HEK293 (cell line): ENCODE measurements around the gene WWOX.

Experiments
- CTCF ChIA-PET: fragments of 350-600 bp; formaldehyde crosslinking; extraction: SDS; loops from one replicate; lab custom pipeline; 2021; ENCODE audit warnings: antibody characterized with exemption; lab: Yijun Ruan, JAX
- POLR2A ChIA-PET: fragments of 300-600 bp; formaldehyde crosslinking; extraction: SDS; loops from one replicate; lab custom pipeline; 2020; ENCODE audit warnings: antibody characterized with exemption, inconsistent platforms; lab: Yijun Ruan, JAX
- H3K27ac ChIP-seq: fragments of 200-500 bp; sonication (Bioruptor generic); 2 replicates; pipeline ENCODE4 v1.5.1; 2014; ENCODE audit warnings: low read depth, low read length, control low read depth, inconsistent platforms; ENCODE audit errors: extremely low read depth
- H3K36me3 ChIP-seq, 2 experiments: fragments of 200-500 bp in 1 of 2; sonication (Bioruptor generic) in 1 of 2; 1 replicate in 1 of 2; 2 replicates in 1 of 2; pipeline ENCODE4 v1.5.1; 2014 to 2017; ENCODE audit warnings: inconsistent platforms in 2 of 2, low read length in 2 of 2; ENCODE audit not compliant: control insufficient read depth in 2 of 2, insufficient read depth in 1 of 2
- H3K4me1 ChIP-seq: fragments of 200-500 bp; sonication (Bioruptor generic); 2 replicates; pipeline ENCODE4 v1.5.1; 2014; ENCODE audit warnings: mild to moderate bottlenecking, low read length, inconsistent platforms; ENCODE audit not compliant: control insufficient read depth, insufficient read depth
- H3K4me3 ChIP-seq: 2 replicates; pipeline ENCODE4 v1.5.1; 2011; ENCODE audit warnings: low read depth, mild to moderate bottlenecking, control low read depth, low read length, moderate library complexity
- H3K9me3 ChIP-seq: fragments of 200-500 bp; sonication (Bioruptor generic); 2 replicates; pipeline ENCODE4 v1.5.1; 2014; ENCODE audit warnings: low read depth, low read length, inconsistent platforms; ENCODE audit not compliant: control insufficient read depth, insufficient read depth
- BCL11A ChIP-seq: fragments of 450-650 bp; formaldehyde crosslinking; IDR thresholded peaks from 2 replicates; pipeline ENCODE4 v1.5.1; 2016; ENCODE audit warnings: low read depth, missing biosample characterization, missing genetic modification characterization
- EGR2 ChIP-seq: fragments of 450-650 bp; formaldehyde crosslinking; IDR thresholded peaks from 2 replicates; pipeline ENCODE4 v1.5.1; 2016; ENCODE audit warnings: low read depth, missing biosample characterization, missing genetic modification characterization
- GLIS2 ChIP-seq: fragments of 450-650 bp; formaldehyde crosslinking; IDR thresholded peaks from 2 replicates; pipeline ENCODE4 v1.5.1; 2016; ENCODE audit warnings: missing biosample characterization, missing genetic modification characterization
- KLF10 ChIP-seq: fragments of 450-650 bp; IDR thresholded peaks from 2 replicates; pipeline ENCODE4 v1.5.1; 2018; ENCODE audit warnings: missing biosample characterization, mild to moderate bottlenecking, missing genetic modification characterization
- MZF1 ChIP-seq: fragments of 450-650 bp; formaldehyde crosslinking; IDR thresholded peaks from 2 replicates; pipeline ENCODE4 v1.5.1; 2017; ENCODE audit warnings: missing biosample characterization, missing genetic modification characterization, borderline replicate concordance
- SP2 ChIP-seq: fragments of 450-650 bp; formaldehyde crosslinking; IDR thresholded peaks from 2 replicates; pipeline ENCODE4 v1.5.1; 2016; ENCODE audit warnings: missing biosample characterization, missing genetic modification characterization
- TRIM28 ChIP-seq: IDR thresholded peaks from 2 replicates; pipeline ENCODE4 v1.6.1; 2011; ENCODE audit warnings: low read length, control low read depth, borderline replicate concordance
- YY1 ChIP-seq: fragments of 450-650 bp; formaldehyde crosslinking; IDR thresholded peaks from 2 replicates; pipeline ENCODE4 v1.5.1; 2018; ENCODE audit warnings: missing biosample characterization, missing genetic modification characterization
- ZBTB48 ChIP-seq: fragments of 450-650 bp; formaldehyde crosslinking; IDR thresholded peaks from 2 replicates; pipeline ENCODE4 v1.5.1; 2016; ENCODE audit warnings: missing biosample characterization, missing genetic modification characterization
- ZFP3 ChIP-seq: fragments of 450-650 bp; formaldehyde crosslinking; IDR thresholded peaks from 2 replicates; pipeline ENCODE4 v1.5.1; 2016; ENCODE audit warnings: low read depth, missing biosample characterization, missing genetic modification characterization
- ZNF202 ChIP-seq: fragments of 450-650 bp; formaldehyde crosslinking; IDR thresholded peaks from 2 replicates; pipeline ENCODE4 v1.5.1; 2016; ENCODE audit warnings: missing biosample characterization, missing genetic modification characterization, borderline replicate concordance
- ZNF223 ChIP-seq: fragments of 450-650 bp; formaldehyde crosslinking; IDR thresholded peaks from 2 replicates; pipeline ENCODE4 v1.5.1; 2016; ENCODE audit warnings: missing biosample characterization, missing genetic modification characterization
- ZNF266 ChIP-seq: fragments of 450-650 bp; formaldehyde crosslinking; IDR thresholded peaks from 2 replicates; pipeline ENCODE4 v1.5.1; 2016; ENCODE audit warnings: missing biosample characterization, missing genetic modification characterization, low read depth
- ZNF350 ChIP-seq: fragments of 450-650 bp; formaldehyde crosslinking; IDR thresholded peaks from 2 replicates; pipeline ENCODE4 v1.5.0; 2017; ENCODE audit warnings: missing biosample characterization, mild to moderate bottlenecking, missing genetic modification characterization
- ZNF394 ChIP-seq: fragments of 450-650 bp; formaldehyde crosslinking; IDR thresholded peaks from 2 replicates; pipeline ENCODE4 v1.5.1; 2016; ENCODE audit warnings: missing biosample characterization, missing genetic modification characterization, mild to moderate bottlenecking, moderate library complexity, borderline replicate concordance
- ZNF416 ChIP-seq: fragments of 450-650 bp; formaldehyde crosslinking; IDR thresholded peaks from 2 replicates; pipeline ENCODE4 v1.5.1; 2016; ENCODE audit warnings: missing biosample characterization, missing genetic modification characterization
- ZNF555 ChIP-seq: fragments of 450-650 bp; formaldehyde crosslinking; conservative IDR thresholded peaks from 2 replicates; pipeline ENCODE4 v1.5.1; 2017; ENCODE audit warnings: missing biosample characterization, mild to moderate bottlenecking, missing genetic modification characterization, inconsistent platforms
- ZNF596 ChIP-seq: fragments of 450-650 bp; IDR thresholded peaks from 2 replicates; pipeline ENCODE4 v1.5.0; 2018; ENCODE audit warnings: missing biosample characterization, mild to moderate bottlenecking, missing genetic modification characterization, moderate library complexity
- ZNF677 ChIP-seq: fragments of 450-650 bp; IDR thresholded peaks from 2 replicates; pipeline ENCODE4 v1.5.0; 2018; ENCODE audit warnings: missing biosample characterization, mild to moderate bottlenecking, missing genetic modification characterization, moderate library complexity
- ZNF791 ChIP-seq: fragments of 450-650 bp; formaldehyde crosslinking; IDR thresholded peaks from 2 replicates; pipeline ENCODE4 v1.5.1; 2016; ENCODE audit warnings: missing biosample characterization, missing genetic modification characterization
- TF ChIP-seq, protein P1 (sequence below): fragments of 450-650 bp; formaldehyde crosslinking; IDR thresholded peaks from 2 replicates; pipeline ENCODE4 v1.5.1; 2016; ENCODE audit warnings: missing biosample characterization, missing genetic modification characterization
- TF ChIP-seq, protein P2 (sequence below): fragments of 450-650 bp; formaldehyde crosslinking; IDR thresholded peaks from 2 replicates; pipeline ENCODE4 v1.5.1; 2016; ENCODE audit warnings: missing biosample characterization, missing genetic modification characterization
- TF ChIP-seq, protein P3 (sequence below): fragments of 450-650 bp; formaldehyde crosslinking; IDR thresholded peaks from 2 replicates; pipeline ENCODE4 v1.5.1; 2016; ENCODE audit warnings: missing biosample characterization, missing genetic modification characterization
- TF ChIP-seq, protein P4 (sequence below): fragments of 450-650 bp; IDR thresholded peaks from 2 replicates; pipeline ENCODE4 v1.5.1; 2018; ENCODE audit warnings: missing biosample characterization, missing genetic modification characterization

The WWOX gene

DNA sequence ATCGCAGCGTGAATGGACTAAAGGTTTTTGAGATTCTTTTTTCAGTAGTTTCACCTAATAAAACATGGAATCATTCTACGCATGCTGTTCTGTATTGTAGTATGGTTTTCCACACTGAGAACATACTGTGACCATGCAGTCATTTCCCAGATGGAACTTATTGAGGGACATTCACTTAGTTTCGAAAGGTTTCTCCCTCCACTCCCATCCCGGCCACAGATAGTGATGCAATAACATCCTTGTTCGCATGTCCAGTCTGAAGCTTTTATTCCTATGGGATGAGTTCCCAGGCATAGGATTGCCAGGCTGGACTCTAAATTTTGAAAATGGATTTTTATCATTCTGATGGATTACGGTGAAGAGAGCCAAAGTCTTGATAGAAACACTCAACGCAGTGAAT lies 420.4 kb downstream of the WWOX start:
- ChIA-PET POLR2A (no interaction called here), CTCF (no interaction called here)
- no peaks in the 10 kb centered on the region for H3K4me1 ChIP-seq
- TF ChIP-seq ZNF677 (tag by site-specific recombination), result no peak
- no peak for TF ChIP-seq ZNF394 (tag by site-specific recombination)
- TF ChIP-seq ZNF555 (tag by site-specific recombination), result no peak
- TF ChIP-seq, protein P1, sequence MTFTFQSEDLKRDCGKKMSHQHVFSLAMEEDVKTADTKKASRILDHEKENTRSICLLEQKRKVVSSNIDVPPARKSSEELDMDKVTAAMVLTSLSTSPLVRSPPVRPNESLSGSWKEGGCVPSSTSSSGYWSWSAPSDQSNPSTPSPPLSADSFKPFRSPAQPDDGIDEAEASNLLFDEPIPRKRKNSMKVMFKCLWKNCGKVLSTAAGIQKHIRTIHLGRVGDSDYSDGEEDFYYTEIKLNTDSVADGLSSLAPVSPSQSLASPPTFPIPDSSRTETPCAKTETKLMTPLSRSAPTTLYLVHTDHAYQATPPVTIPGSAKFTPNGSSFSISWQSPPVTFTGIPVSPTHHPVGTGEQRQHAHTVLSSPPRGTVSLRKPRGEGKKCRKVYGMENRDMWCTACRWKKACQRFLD (tag by site-specific recombination), result no peak
- TF ChIP-seq MZF1 (tag by site-specific recombination), result no peak
- no peak for TF ChIP-seq ZNF202 (tag by site-specific recombination)
- TF ChIP-seq KLF10 (tag by site-specific recombination), result no peak
- TF ChIP-seq, protein P2, sequence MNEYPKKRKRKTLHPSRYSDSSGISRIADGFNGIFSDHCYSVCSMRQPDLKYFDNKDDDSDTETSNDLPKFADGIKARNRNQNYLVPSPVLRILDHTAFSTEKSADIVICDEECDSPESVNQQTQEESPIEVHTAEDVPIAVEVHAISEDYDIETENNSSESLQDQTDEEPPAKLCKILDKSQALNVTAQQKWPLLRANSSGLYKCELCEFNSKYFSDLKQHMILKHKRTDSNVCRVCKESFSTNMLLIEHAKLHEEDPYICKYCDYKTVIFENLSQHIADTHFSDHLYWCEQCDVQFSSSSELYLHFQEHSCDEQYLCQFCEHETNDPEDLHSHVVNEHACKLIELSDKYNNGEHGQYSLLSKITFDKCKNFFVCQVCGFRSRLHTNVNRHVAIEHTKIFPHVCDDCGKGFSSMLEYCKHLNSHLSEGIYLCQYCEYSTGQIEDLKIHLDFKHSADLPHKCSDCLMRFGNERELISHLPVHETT (tag by site-specific recombination), result no peak
- TF ChIP-seq, protein P3, sequence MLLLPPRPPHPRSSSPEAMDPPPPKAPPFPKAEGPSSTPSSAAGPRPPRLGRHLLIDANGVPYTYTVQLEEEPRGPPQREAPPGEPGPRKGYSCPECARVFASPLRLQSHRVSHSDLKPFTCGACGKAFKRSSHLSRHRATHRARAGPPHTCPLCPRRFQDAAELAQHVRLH (tag by site-specific recombination), result no peak
- TF ChIP-seq GLIS2 (tag by site-specific recombination), result no peak
- TF ChIP-seq ZFP3 (tag by site-specific recombination), result no peak
- no peak for TF ChIP-seq SP2 (tag by site-specific recombination)
- no peak for TF ChIP-seq TRIM28
- no peak for TF ChIP-seq BCL11A (tag by site-specific recombination)
- no peak for TF ChIP-seq ZNF416 (tag by site-specific recombination)
- no peak for TF ChIP-seq ZNF223 (tag by site-specific recombination)
- no peak for TF ChIP-seq ZNF350 (tag by site-specific recombination)
- TF ChIP-seq YY1, result no peak
- H3K4me3 ChIP-seq, result no peak overlapping the region
- no peak overlapping the region for H3K27ac ChIP-seq
- H3K36me3 ChIP-seq, result no peaks in the 10 kb centered on the region
- no peaks in the 10 kb centered on the region for H3K9me3 ChIP-seq

DNA sequence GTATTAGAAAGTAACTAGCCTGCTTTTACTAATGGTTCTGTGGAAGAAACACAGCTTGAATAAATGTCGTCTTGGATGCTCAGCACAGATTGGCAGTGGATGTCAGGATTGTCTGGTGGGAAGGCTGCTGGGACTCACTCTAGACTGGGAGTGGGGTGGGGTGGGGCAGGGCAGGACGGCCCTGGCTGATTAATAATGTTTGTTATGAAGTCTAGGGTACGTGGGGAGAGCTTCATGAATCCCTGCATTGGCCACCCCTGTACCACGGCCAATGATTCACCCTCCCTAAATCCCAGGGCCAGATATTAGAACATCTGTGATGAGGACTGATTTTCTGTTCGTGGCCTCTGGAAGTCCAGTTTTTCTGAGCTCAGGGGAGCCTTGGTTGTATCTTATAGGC lies 421.0 kb downstream of the WWOX start:
- ChIA-PET POLR2A (no interaction called here), CTCF (no interaction called here)

More for the DNA sequence above, 421.0 kb downstream of the WWOX start:
- H3K4me1 ChIP-seq, result no peaks in the 10 kb centered on the region
- no peaks in the 10 kb centered on the region for H3K36me3 ChIP-seq
- no peaks in the 10 kb centered on the region for H3K9me3 ChIP-seq
- no peak overlapping the region for H3K27ac ChIP-seq
- H3K4me3 ChIP-seq, result no peak overlapping the region
- TF ChIP-seq EGR2 (tag by site-specific recombination), result no peak
- no peak for TF ChIP-seq ZNF596
- no peak for TF ChIP-seq ZNF555 (tag by site-specific recombination)
- TF ChIP-seq ZBTB48 (tag by site-specific recombination), result no peak
- TF ChIP-seq, protein P4, sequence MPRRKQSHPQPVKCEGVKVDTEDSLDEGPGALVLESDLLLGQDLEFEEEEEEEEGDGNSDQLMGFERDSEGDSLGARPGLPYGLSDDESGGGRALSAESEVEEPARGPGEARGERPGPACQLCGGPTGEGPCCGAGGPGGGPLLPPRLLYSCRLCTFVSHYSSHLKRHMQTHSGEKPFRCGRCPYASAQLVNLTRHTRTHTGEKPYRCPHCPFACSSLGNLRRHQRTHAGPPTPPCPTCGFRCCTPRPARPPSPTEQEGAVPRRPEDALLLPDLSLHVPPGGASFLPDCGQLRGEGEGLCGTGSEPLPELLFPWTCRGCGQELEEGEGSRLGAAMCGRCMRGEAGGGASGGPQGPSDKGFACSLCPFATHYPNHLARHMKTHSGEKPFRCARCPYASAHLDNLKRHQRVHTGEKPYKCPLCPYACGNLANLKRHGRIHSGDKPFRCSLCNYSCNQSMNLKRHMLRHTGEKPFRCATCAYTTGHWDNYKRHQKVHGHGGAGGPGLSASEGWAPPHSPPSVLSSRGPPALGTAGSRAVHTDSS (tag by site-specific recombination), result no peak
- no peak for TF ChIP-seq ZNF266 (tag by site-specific recombination)
- no peak for TF ChIP-seq ZNF791
